ENCODE measurements around the gene CNTNAP2.

DNA sequence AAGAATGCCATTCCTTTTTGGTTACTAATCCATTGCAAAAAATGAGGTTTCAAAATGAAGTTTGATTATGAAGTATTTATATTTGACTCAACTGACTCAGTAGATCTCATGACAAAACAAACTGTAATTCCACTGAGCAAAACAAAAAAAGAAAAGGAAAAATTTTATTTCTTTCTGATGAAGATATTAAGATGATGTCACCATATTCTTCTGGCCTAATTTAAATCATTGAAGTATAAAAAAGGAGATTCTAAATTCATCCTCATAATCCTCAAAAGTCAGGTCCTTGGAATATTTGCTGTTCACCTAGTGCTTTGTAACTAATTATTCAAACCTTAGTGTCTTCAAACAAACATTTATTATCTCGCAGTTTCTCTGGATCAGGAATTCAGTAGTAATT, 1183.7 kb downstream of the CNTNAP2 start:
- TF ChIP-seq TARDBP (IDR thresholded peaks at IDR 0.05) (no peak), SUZ12 (IDR thresholded peaks at IDR 0.05) (no peak), L3MBTL2 (conservative IDR thresholded peaks at IDR 0.05) (no peak), ARNT (IDR thresholded peaks at IDR 0.05) (no peak), HDGF (IDR thresholded peaks at IDR 0.05; ENCODE audit: borderline replicate concordance) (no peak), SP1 (IDR thresholded peaks at IDR 0.05) (no peak), FOXA1 (IDR thresholded peaks at IDR 0.05) (no peak), BHLHE40 (IDR thresholded peaks at IDR 0.05; ENCODE audit: borderline replicate concordance) (no peak), NFRKB (IDR thresholded peaks at IDR 0.05) (no peak), FOXM1 (IDR thresholded peaks at IDR 0.05; ENCODE audit: borderline replicate concordance) (no peak), FOXK2 (IDR thresholded peaks at IDR 0.05) (no peak), ELF4 (IDR thresholded peaks at IDR 0.05) (no peak)
